DMS153 (cell line): ENCODE measurements around the gene ZFYVE28.

Experiments
- DNase-seq: peaks from one replicate; lab custom pipeline; 2025; lab: John Stamatoyannopoulos, UW

ZFYVE28 gene

GRCh38 chr4:2332201-2332975, 86.1 kb downstream of the ZFYVE28 start:
- no peak for DNase-seq

GRCh38 chr4:2331519-2332200, 86.8 kb downstream of the ZFYVE28 start:
- no peak for DNase-seq

- no peak for DNase-seq
Observed at GRCh38 chr4:2331043-2331420, 87.4 kb downstream of the ZFYVE28 start.

GRCh38 chr4:2330091-2331042, 88.1 kb downstream of the ZFYVE28 start:
- DNase-seq, result no peak

GRCh38 chr4:2327579-2327978, 90.9 kb downstream of the ZFYVE28 start:
- DNase-seq, result no peak

DNA sequence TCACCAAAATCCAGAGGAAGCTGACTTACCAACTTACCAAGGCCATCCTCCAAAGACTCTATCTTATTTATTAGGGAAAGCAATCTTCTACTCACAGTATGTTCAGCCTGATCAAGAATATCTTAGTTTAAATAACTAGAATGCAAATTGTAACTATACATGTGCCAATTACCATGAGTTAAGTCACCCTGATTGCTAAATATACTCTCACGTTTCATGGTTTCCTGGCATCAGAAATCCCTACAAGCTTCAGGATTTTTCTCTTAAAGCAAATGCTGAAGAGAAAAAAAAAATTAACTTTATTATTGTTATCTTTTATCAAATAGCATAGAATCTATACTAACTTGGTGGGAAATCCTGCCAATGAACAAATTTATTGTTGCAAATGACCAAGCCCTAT, 93.6 kb downstream of the ZFYVE28 start:
- DNase-seq, result no peak

DNA sequence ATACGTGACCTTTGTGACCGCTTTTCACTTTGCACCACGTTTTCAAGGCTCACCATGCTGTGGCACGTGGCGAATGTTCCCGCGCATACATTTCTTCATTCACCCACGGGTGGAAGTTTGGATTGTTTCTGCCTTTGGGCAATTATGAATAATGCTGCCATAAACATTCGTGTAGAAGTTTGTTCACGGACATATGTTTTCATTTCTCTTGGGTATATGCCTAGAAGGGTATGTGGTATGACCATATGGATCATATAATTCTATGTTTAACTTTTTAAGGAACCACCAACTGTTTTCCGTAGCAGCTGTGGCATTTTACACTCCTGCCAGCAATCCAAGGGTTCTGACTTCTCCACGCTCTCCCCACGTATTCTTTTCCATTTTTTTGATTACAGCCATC, 95.6 kb downstream of the ZFYVE28 start:
- no peak for DNase-seq

DNA sequence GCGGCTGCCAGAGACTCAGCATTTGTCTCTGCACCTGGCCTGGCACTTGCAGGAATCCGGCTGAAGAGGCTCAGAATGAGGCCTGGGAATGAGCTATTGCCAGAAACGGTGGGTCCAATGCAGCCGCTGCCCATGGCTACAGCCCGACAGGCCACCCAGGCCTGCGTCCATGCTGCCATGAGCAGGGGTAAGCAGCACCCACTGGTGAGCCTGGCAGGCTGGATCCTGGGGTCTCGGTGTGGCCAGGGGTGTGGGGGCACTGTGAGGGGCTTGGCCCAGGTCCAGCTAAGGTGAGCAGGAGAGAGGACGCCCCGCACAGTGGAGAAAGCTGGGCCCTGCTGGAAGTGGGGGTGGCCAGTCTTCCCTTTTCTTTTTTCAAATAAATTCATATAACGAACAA, 96.2 kb downstream of the ZFYVE28 start:
- DNase-seq, result no peak

- DNase-seq, result no peak
Observed at GRCh38 chr4:2321279-2322196, 96.9 kb downstream of the ZFYVE28 start.

DNA sequence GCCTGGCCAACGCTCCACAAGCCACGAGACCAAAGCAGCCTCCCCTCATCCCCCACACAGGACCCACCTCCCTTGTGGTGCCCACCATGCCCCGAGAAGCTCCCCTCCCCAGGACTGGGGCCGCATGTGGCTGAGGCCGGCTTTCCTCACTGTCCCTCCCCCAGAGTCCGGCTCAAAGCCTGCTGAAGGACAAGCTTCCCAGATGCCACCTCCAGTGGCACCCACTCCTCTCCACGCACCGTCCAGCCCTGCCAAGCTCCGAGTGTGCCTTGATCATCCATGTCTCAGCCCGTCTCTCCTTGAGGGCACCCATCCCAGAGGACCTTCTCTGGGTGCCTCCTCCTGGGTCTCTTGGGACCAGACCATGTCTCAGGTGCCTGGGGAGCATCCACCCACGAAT, 97.7 kb downstream of the ZFYVE28 start:
- DNase-seq, result no peak

- no peak for DNase-seq
Observed at GRCh38 chr4:2320152-2320551, 98.3 kb downstream of the ZFYVE28 start.

GRCh38 chr4:2318885-2319284, 99.6 kb downstream of the ZFYVE28 start:
- DNase-seq, result no peak

DNA sequence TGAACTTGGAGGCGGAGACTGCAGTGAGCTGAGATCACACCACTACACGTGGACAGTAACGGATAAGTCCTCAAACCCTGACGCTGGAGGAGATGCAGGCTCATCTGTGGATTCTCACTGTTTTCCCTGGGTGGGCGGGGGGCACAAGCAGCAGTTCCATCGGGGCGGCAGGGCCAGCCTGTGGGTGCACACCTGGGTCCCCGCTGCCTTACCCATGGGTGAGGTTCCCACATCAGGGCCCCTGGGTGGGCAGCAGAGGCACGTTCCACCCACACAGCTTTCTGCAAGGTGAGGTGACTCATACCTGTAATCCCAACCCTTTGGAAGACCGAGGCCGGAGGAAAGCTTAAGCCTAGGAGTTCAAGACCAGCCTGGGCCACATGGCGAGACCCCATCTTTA, 100.0 kb downstream of the ZFYVE28 start:
- DNase-seq, result no peak

DNA sequence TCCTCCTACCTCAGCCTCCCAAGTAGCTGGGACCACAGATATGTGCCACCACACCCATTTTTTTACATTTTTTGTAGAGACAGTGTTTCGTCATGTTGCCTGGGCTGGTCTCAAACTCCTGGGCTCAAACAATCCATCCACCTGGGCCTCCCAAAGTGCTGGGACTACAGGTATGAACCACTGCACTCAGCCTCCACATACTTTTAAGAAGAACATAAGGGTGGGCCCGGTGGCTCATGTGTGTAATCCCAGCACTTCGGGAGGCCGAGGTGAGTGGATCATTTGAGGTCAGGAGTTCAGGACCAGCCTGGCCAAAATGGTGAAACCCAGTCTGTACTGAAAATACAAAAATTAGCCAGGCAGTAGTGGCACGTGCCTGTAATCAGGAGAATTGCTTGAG, 105.1 kb downstream of the ZFYVE28 start:
- no peak for DNase-seq

- no peak for DNase-seq
Observed at GRCh38 chr4:2306773-2307410, 111.6 kb downstream of the ZFYVE28 start.

GRCh38 chr4:2305766-2306501, 112.5 kb downstream of the ZFYVE28 start:
- no peak for DNase-seq

DNA sequence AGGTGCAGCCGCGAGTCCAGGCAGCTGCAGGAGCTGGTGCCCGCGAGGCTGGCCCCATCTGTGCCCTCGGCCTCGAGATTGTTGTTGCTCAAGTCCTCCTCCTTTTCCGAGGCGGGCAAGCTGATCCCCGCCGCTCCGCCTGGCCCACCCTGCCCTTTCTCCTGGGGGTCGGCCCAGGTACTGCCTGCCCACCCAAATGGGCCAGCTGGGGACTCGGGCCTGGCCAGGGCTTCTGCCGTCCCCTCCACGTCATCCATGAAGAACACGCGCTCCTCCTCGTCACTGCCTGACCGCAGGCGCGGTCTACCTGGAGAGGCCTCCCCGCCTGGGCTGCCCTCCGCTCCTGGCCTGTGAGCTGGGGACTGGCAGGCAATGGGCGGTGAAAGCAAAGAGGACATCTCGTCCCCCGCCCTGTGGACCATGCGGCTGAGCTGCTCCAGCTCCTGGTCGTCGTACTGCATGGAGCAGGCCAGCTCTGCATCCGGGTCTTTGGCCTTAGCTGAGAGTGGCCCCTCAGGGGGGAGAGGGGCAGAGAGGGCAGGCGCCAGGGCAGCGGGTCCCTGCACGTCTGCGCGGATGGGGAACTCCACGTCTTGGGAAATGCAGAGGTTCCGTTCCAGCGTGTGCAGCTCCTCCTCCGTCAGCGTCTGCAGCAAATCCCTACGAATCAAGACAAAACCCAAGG, 113.4 kb downstream of the ZFYVE28 start:
- no peak for DNase-seq

DNA sequence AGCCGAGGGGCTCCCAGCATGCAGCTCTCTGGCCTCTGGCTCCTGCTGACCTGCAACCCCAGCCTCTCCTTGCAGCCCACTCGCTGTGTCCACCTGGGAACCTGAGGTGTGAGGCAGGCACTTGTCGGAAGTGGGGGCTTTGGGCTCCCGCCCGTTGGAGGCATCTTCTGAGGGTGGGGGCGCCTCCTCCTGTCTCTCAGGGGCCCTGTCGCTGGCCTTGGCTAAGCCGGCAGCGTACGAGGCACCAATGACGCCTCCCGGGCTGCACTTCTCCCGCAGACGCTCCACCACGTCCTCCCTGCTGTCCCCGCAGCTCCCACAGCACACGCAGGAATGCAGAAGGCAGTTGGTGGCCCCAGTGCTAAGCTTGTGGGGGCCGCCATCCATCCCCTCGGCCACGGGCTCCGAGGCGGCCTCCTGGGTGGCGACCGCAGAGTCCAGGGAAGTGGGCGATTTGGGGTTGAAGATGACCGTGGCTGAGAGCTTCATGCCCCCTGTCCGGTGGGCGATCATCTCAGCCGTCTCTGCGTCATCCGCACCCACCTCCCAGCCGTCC, 114.0 kb downstream of the ZFYVE28 start:
- no peak for DNase-seq

DNA sequence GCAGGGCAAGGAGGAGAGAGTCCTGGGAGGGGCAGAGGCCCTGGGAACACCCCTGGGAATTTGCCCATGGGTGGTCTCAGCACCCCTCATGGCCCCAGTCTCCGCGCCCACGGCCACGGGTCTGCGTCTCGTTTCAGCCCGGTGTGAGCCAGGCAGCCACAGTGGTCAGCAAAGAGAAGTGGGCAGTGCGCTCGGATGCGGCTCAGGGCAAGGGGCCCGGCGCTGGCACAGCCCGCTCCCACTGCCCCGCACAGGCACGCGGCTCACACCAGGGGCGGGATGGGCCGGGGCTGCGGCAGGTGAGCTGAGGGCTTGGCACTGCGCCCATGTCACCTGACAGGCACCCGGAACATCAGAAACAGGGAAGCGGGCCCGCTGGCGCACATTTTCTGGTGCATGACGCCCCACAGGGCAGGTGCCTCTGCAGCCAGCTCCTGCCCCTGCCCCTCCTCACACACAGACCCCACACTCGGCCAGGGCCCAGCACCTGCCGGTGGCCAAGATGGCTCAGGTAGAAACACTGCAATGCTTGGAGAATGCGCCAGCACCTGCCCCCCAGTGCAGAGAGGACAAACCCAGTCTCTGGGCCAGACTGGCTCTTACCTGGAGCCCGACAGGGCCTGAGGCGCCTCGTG, 114.6 kb downstream of the ZFYVE28 start:
- DNase-seq, result no peak
